Erythroblast (primary cell): ENCODE data around the gene TBC1D2B.

ENCODE experiments used
- DNase-seq, 2 experiments: peaks; one replicate each; lab custom pipeline; 2025; lab: John Stamatoyannopoulos, UW
- GATA1 ChIP-seq: IDR thresholded peaks from 2 replicates; pipeline ENCODE4 v1.6.1; 2011; ENCODE audit warnings: low read depth, mild to moderate bottlenecking, control low read depth, low read length, moderate library complexity
- POLR2A ChIP-seq: IDR thresholded peaks from 2 replicates; pipeline ENCODE4 v1.6.1; 2011; ENCODE audit warnings: mild to moderate bottlenecking, low read length

TBC1D2B gene

GRCh38 chr15:78063217-78063616 is 14.3 kb downstream of the TBC1D2B start:
- no peak for TF ChIP-seq GATA1
- no peak for TF ChIP-seq POLR2A

GRCh38 chr15:78061963-78062427 is 15.5 kb downstream of the TBC1D2B start:
- DNase-seq, result peak; percentile 35 to 44
- TF ChIP-seq GATA1 (no peak), POLR2A (no peak)

More at GRCh38 chr15:78063217-78063616, 14.3 kb downstream of the TBC1D2B start:
- no peak for DNase-seq

- DNase-seq, result no peak
- TF ChIP-seq GATA1 (no peak), POLR2A (no peak)
These were observed 17.3 kb downstream of the TBC1D2B start for GRCh38 chr15:78060232-78060631.

- DNase-seq, result no peak
- TF ChIP-seq GATA1, result no peak
- TF ChIP-seq POLR2A, result no peak
These were observed 18.2 kb downstream of the TBC1D2B start for GRCh38 chr15:78059110-78059839.

- no peak for DNase-seq
- TF ChIP-seq GATA1 (no peak), POLR2A (no peak)
These were observed 19.0 kb downstream of the TBC1D2B start for GRCh38 chr15:78058401-78058935.

GRCh38 chr15:78057803-78058202 is 19.7 kb downstream of the TBC1D2B start:
- TF ChIP-seq POLR2A (no peak), GATA1 (no peak)
- DNase-seq, result no peak

- no peak for TF ChIP-seq POLR2A
- TF ChIP-seq GATA1, result no peak
- no peak for DNase-seq
These were observed 20.7 kb downstream of the TBC1D2B start for GRCh38 chr15:78056714-78057269.

GRCh38 chr15:78055919-78056713 is 21.4 kb downstream of the TBC1D2B start:
- TF ChIP-seq GATA1 (no peak), POLR2A (no peak)
- DNase-seq, result no peak

- TF ChIP-seq POLR2A (no peak), GATA1 (no peak)
- DNase-seq, result no peak
These were observed 22.5 kb downstream of the TBC1D2B start for GRCh38 chr15:78054966-78055365.

- no peak for DNase-seq
- TF ChIP-seq POLR2A (no peak), GATA1 (no peak)
These were observed 23.0 kb downstream of the TBC1D2B start for GRCh38 chr15:78054518-78054917.

GRCh38 chr15:78052545-78052944 is 25.0 kb downstream of the TBC1D2B start:
- TF ChIP-seq POLR2A (no peak), GATA1 (no peak)
- DNase-seq, result no peak

GRCh38 chr15:78052001-78052401 is 25.5 kb downstream of the TBC1D2B start:
- DNase-seq, result no peak
- TF ChIP-seq GATA1 (no peak), POLR2A (no peak)

- TF ChIP-seq POLR2A (no peak), GATA1 (no peak)
- no peak for DNase-seq
These were observed 25.9 kb downstream of the TBC1D2B start for GRCh38 chr15:78051596-78051995.

GRCh38 chr15:78050826-78051225 is 26.7 kb downstream of the TBC1D2B start:
- TF ChIP-seq POLR2A (no peak), GATA1 (no peak)
- DNase-seq, result no peak

GRCh38 chr15:78050441-78050809 is 27.1 kb downstream of the TBC1D2B start:
- TF ChIP-seq GATA1, result no peak
- TF ChIP-seq POLR2A, result no peak
- DNase-seq, result no peak
